Testis (tissue), 3 donors: ENCODE measurements around the gene PCBP2. TPM values are rescaled to one million over a fixed set of nuclear protein-coding genes. Genes with fewer than 3 reads are reported as not detected.
A peak's percentile ranks its signal among the peaks of the same experiment; 100 is the strongest.
"Not testable (repeated sequence)": the region's sequence is repeated elsewhere in the genome, so short reads cannot be mapped to it uniquely, and the experiment has no call there.

Experiments used
- DNase-seq: peaks from one replicate; pipeline ENCODE4 v3.0.0-alpha.2; 2019
- H3K27ac ChIP-seq, 2 donors: fragments of 200-600 bp; sonication (generic); one replicate each; pipeline ENCODE4 v1.5.1; 2019
- H3K27me3 ChIP-seq: fragments of 200-600 bp; sonication (generic); one replicate; pipeline ENCODE4 v1.5.1; 2019
- H3K36me3 ChIP-seq: fragments of 200-600 bp; sonication (generic); one replicate; pipeline ENCODE4 v1.5.1; 2017; ENCODE audit warnings: low read depth; ENCODE audit errors: missing control alignments
- H3K4me1 ChIP-seq: fragments of 200-600 bp; sonication (generic); one replicate; pipeline ENCODE4 v1.5.1; 2019
- H3K4me3 ChIP-seq, 2 donors: fragments of 200-600 bp; sonication (generic); one replicate each; pipeline ENCODE4 v1.5.1; 2017 to 2019
- H3K9me3 ChIP-seq: fragments of 200-600 bp; sonication (generic); one replicate; pipeline ENCODE4 v1.5.1; 2017
- POLR2A ChIP-seq: fragments of 450-650 bp; IDR thresholded peaks from one replicate; pipeline ENCODE4 v1.6.1; 2017; ENCODE audit warnings: antibody characterized with exemption, mild to moderate bottlenecking, moderate library complexity
- WGBS, 2 donors: methylation state at CpG; one replicate each; pipeline ENCODE4 v1.1.5; 2018; 5-methylcytosine and 5-hydroxymethylcytosine counted together
- intact Hi-C: fragments of 100-400 bp; cut with DNase I; formaldehyde crosslinking; loops from one replicate; pipeline ENCODE4 v1.15.1; 2023; ENCODE audit warnings: low total_unique reads
- polyA plus RNA-seq: library from polyadenylated mRNA; stranded (reverse); fragments of 350-450 nt; fragmentation: Illumina TruSeq; extraction: RNeasy Lipid Tissue Mini Kit (QIAGEN cat#74804); gene quantifications from one replicate; pipeline ENCODE4 v1.2.3, GENCODE V29; 2014; ENCODE audit warnings: low read depth, low replicate concordance; ENCODE audit not compliant: insufficient read depth
- total RNA-seq, 2 donors: library from RNA; depleted of rRNA; stranded (reverse); fragments of >200 nt; gene quantifications; one replicate each; pipeline ENCODE4 v1.2.3, GENCODE V29; 2016
- TF ChIP-seq, protein P1 (sequence below), 3 experiments: fragments of 450-650 bp in 2 of 3; fragments of 200-600 bp in 1 of 3; sonication (generic) in 1 of 3; IDR thresholded peaks; one replicate each; pipeline ENCODE4 v1.5.1; 2016 to 2019; ENCODE audit warnings: antibody characterized with exemption in 3 of 3, mild to moderate bottlenecking in 2 of 3, moderate library complexity in 1 of 3

Gene PCBP2
- total and polyA plus RNA-seq, 3 donors from 2014 or later: 553 to 1,065 (median 632) TPM

DNA sequence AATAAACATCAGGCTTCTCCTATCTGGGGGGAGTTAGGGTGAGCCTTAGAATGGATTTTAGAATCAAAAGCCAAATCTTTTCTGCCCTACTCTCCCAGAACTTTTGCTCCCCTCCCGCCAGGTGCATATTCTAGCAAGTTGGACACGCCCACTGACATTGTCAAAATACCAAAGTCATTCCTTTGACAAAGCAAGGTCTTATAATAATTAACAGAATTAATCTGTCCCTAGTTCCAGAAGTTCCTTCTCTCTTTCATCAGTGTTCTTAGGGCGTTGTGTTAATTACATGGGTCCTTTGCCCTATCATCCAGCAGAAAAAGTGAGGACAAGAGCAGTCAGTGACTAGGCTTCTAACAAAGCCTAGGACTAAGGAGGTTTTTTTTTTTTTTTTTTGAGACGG lies 7.9 kb upstream of the PCBP2 start:
- Histone ChIP-seq H3K9me3 (no peaks in the 10 kb centered on the region), H3K36me3 (no peaks in the 10 kb centered on the region), H3K27ac (no peak overlapping the region), H3K4me3 (no peak overlapping the region), H3K27me3 (no peaks in the 10 kb centered on the region), H3K4me1 (peaks cover 14% of the 10 kb centered on the region)
- no peak for DNase-seq
- TF ChIP-seq, protein P1, sequence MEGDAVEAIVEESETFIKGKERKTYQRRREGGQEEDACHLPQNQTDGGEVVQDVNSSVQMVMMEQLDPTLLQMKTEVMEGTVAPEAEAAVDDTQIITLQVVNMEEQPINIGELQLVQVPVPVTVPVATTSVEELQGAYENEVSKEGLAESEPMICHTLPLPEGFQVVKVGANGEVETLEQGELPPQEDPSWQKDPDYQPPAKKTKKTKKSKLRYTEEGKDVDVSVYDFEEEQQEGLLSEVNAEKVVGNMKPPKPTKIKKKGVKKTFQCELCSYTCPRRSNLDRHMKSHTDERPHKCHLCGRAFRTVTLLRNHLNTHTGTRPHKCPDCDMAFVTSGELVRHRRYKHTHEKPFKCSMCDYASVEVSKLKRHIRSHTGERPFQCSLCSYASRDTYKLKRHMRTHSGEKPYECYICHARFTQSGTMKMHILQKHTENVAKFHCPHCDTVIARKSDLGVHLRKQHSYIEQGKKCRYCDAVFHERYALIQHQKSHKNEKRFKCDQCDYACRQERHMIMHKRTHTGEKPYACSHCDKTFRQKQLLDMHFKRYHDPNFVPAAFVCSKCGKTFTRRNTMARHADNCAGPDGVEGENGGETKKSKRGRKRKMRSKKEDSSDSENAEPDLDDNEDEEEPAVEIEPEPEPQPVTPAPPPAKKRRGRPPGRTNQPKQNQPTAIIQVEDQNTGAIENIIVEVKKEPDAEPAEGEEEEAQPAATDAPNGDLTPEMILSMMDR (IDR thresholded peaks at IDR 0.05): no peak
- no peak for TF ChIP-seq POLR2A
- intact Hi-C loops: no loop called here
- WGBS, 2 donors: 92 to 93% methylated on average over 4 of the region's 4 CpGs

DNA sequence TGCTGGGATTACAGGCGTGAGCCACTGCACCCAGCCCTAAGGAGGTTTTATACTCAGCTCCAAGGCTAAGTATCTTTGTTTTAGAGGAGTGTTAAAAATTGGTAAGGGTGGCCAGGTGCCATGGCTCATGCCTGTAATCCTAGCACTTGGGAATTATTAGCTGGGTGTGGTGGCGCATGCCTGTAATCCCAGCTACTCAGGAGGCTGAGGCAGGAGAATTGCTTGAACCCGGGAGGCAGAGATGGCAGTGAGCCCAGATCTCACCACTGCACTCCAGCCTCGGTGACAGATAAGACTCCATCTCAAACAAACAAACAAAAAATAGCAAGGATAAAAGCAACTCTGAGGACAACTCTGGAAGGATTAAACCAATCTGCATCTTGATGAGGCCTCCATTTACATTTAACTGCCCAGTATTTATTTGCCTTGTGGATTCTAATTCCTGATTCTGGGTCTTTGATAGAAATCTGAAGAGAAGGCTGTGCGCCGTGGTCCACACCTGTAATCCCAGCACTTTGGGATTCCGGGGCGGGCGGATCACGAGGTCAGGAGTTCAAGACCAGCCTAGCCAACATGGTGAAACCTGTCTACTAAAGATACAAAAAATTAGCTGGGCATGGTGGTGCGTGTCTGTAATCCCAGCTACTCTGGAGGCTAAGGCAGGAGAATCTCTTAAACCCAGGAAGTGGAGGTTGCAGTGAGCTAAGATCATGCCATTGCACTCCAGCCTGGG lies 7.1 kb upstream of the PCBP2 start:
- 88 to 90% methylated on average over 10 to 11 of the region's 11 CpGs for WGBS, 2 donors
- H3K27ac ChIP-seq, H3K27me3 ChIP-seq, H3K9me3 ChIP-seq, intact Hi-C loops, DNase-seq, H3K4me3 ChIP-seq, H3K36me3 ChIP-seq: not testable (repeated sequence)
- H3K4me1 ChIP-seq: peaks cover 14% of the 10 kb centered on the region

DNA sequence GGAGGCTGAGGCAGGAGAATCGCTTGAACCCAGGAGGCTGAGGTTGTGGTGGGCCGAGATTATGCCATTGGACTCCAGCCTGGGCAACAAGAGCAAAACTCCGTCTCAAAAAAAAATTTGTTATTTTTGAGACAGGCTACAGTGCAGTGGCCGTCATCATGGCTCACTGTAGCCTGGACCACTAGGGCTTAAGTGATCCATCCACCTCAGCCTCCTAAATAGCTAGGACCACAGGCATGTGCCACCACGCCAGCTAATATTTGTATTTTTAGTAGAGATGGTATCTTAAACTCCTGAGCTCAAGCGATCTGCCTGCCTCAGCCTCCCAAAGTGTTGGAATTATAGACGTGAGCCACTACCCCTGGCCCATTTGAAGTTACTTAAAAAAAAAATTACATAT lies 966 bp upstream of the PCBP2 start:
- H3K36me3 ChIP-seq: no peaks in the 10 kb centered on the region
- H3K27me3 ChIP-seq: no peaks in the 10 kb centered on the region
- no peak overlapping the region for H3K27ac ChIP-seq
- H3K4me1 ChIP-seq: peaks cover 16% of the 10 kb centered on the region
- no peaks in the 10 kb centered on the region for H3K9me3 ChIP-seq
- TF ChIP-seq, protein P1 (IDR thresholded peaks at IDR 0.05): no peak
- no peak for TF ChIP-seq POLR2A
- no peak overlapping the region for H3K4me3 ChIP-seq
- WGBS, 2 donors: 80 to 85% methylated on average over 7 of the region's 7 CpGs
- no peak for DNase-seq
- intact Hi-C loops: loop anchor here (10.0 kb wide), 1 partner anchor 54 kb away; the partner anchor contains the start of genes NPFF and TARBP2

DNA sequence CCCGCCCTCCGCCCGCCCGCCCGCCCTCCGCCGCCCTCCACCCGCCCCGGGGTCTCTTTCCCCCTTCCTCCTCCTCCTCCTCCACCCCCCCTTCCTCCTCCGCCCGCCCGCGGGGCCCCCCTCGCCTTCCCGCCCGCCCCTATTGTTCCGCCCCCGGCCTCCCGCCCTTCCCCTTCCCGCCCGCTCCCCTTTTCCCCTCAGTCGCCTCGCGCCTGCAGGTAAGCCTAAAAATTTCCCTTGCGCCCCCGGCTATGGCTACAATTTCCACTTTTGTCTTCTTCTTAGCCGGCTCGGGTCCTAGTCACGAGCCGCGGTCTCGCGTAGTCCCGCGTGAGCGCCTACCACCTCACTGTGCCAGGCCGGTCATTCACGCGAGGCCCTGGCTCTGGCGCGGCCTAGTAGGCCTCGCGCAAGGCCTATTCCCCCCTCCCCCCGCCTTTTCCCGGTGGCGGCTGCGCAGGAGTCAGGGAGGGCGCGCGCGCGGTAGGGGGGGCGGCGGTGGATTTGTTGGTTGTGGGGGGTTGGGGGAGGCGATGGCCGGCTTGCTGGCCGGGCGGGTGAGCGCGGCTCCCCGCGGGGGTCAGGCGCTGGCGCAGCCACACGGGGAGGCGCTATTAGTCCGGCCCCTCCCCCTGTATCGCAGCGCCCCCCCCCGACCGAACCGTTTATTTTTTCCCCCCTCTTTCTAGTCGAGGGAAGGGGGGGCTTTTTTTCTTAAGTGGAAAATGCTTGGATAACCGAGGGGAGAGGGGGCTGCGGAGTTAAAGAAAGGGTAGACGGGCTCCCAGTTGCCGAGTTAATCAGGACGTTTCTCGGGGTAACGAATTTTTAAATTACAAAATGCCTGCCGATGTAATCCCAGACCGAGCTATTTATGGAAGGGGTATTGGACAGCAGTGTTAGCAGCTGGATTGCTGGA lies 516 bp downstream of the PCBP2 start:
- Histone ChIP-seq H3K4me1 (peaks cover 19% of the 10 kb centered on the region), H3K27me3 (no peaks in the 10 kb centered on the region), H3K4me3 (peak overlapping the region; percentile 91 to 95), H3K9me3 (no peaks in the 10 kb centered on the region), H3K27ac (peak overlapping the region; percentile 99), H3K36me3 (no peaks in the 10 kb centered on the region)
- intact Hi-C loops: loop anchor here (10.0 kb wide), 1 partner anchor 52 kb away; the partner anchor contains the start of genes NPFF and TARBP2
- WGBS, 2 donors: 0 to 1% methylated on average over 38 to 39 of the region's 82 CpGs
- TF ChIP-seq, protein P1 (IDR thresholded peaks at IDR 0.05): peak in 1 of 3 experiments; percentile 45
- no peak for TF ChIP-seq POLR2A
- DNase-seq: peak; percentile 90
